ENCODE measurements around the gene BRME1. TPM values are rescaled to one million over a fixed set of nuclear protein-coding genes. Genes with fewer than 3 reads are reported as not detected.

Gene BRME1
- total and polyA plus RNA-seq, 2 donors from 2014 or later, result 1.5 to 1.8 TPM

DNA sequence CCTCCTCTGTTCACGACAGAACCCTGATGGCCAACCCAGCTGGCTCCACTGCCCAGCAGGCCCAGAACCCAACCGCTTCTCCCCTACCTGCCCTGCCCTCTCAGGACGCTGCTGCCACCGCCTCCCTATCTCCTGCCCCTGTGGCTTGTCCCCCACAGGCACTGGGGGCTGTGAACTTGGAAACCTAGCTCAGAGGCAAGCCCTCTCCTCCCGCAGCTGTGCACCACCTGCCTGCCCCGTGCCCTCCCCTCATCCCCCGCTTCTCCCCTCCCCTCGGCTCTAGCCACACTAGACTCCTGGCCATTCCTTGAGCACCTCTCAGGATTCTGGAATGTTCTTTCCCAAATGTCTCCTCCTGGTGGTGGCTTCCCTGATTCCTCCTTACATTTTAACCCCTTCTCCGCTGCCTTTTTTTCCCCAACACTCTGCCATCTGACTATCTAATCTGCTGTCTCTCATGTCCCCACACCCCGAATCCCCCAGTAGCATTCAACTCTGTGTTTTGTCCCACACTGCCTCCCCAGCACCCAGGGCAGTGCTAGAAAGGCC lies 22.3 kb downstream of the BRME1 start:
- Histone ChIP-seq H3K36me3 (ENCODE audit: control insufficient read depth in 2 of 3, insufficient read depth in 3 of 3, low read length in 3 of 3) (no peaks in the 10 kb centered on the region), H3K27ac (ENCODE audit: low read depth in 2 of 2, low read length in 2 of 2) (no peak overlapping the region), H3K9ac (ENCODE audit: low read length in 3 of 3) (no peak overlapping the region), H3K4me1 (ENCODE audit: control insufficient read depth in 2 of 3, insufficient read depth in 2 of 3, low read depth in 1 of 3, low read length in 3 of 3) (peaks cover 0 to 13% (median 0%) of the 10 kb centered on the region in 3 donors), H3K27me3 (ENCODE audit: control insufficient read depth, insufficient read depth, low read length) (no peaks in the 10 kb centered on the region), H3K4me3 (ENCODE audit: low read length in 3 of 3) (no peak overlapping the region), H3K9me3 (ENCODE audit: control insufficient read depth in 2 of 3, insufficient read depth in 1 of 3, low read length in 3 of 3) (no peaks in the 10 kb centered on the region)
- FAIRE-seq (no peak), DNase-seq (no peak)
- no peak for TF ChIP-seq CTCF (IDR thresholded peaks at IDR 0.05; ENCODE audit: borderline replicate concordance, extremely low read depth, insufficient read depth)
- intact Hi-C loops (cut with DNase I), result loop anchor here (10.0 kb wide), 1 partner anchor 171 kb away; no protein-coding TSS in a partner anchor

DNA sequence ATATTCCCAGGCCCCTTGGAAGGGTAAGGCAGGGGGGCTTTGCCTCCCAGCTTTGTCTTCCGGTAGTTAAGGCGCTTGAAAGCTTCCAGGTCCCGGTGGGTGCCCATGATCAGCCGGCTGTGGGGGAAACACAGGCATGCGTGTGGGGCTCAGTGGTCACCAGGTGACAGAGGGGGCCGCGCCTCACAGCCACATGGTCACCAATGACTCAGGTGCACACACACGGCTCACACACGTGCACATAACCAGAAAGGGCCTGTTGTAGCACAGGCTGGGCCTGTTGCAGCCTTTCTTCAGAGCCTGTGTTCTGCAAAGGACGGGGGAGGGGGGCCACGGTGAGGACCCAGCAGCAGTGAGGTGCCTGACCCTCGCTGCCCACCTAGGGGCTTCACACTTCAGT lies 23.1 kb downstream of the BRME1 start:
- H3K4me1 ChIP-seq (ENCODE audit: control insufficient read depth in 2 of 3, insufficient read depth in 2 of 3, low read depth in 1 of 3, low read length in 3 of 3), result peaks cover 0 to 13% (median 0%) of the 10 kb centered on the region in 3 donors
- no peaks in the 10 kb centered on the region for H3K9me3 ChIP-seq (ENCODE audit: control insufficient read depth in 2 of 3, insufficient read depth in 1 of 3, low read length in 3 of 3)
- TF ChIP-seq CTCF (IDR thresholded peaks at IDR 0.05; ENCODE audit: borderline replicate concordance, extremely low read depth, insufficient read depth), result no peak
- H3K27ac ChIP-seq (ENCODE audit: low read depth in 2 of 2, low read length in 2 of 2), result no peak overlapping the region
- H3K9ac ChIP-seq (ENCODE audit: low read length in 3 of 3), result no peak overlapping the region
- no peak overlapping the region for H3K4me3 ChIP-seq (ENCODE audit: low read length in 3 of 3)
- FAIRE-seq, result no peak
- H3K27me3 ChIP-seq (ENCODE audit: control insufficient read depth, insufficient read depth, low read length), result no peaks in the 10 kb centered on the region
- intact Hi-C loops (cut with DNase I), result loop anchor here (10.0 kb wide), 1 partner anchor 172 kb away; no protein-coding TSS in a partner anchor
- DNase-seq, result no peak
- H3K36me3 ChIP-seq (ENCODE audit: control insufficient read depth in 2 of 3, insufficient read depth in 3 of 3, low read length in 3 of 3), result no peaks in the 10 kb centered on the region

DNA sequence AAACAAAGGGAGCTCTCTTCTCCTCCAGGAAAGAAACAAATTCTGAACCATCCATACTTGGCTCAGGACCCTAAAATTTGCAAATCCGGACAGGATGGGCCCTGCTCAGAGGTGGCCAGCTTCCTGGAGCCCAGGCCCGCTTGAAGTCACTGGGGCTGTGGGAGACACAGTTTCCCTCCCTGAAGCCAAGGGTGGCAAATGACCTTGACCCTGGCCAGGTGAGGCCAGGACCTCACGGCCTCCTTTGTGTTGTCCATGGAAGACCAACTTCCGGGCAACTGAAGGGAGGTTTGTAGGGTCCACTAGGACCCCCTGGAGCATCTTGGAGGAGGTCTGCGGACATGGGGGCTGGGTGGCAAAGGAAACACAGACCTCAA lies 23.5 kb downstream of the BRME1 start:
- Histone ChIP-seq H3K27me3 (ENCODE audit: control insufficient read depth, insufficient read depth, low read length) (no peaks in the 10 kb centered on the region), H3K4me1 (ENCODE audit: control insufficient read depth in 2 of 3, insufficient read depth in 2 of 3, low read depth in 1 of 3, low read length in 3 of 3) (peaks cover 0 to 13% (median 0%) of the 10 kb centered on the region in 3 donors), H3K9ac (ENCODE audit: low read length in 3 of 3) (no peak overlapping the region), H3K27ac (ENCODE audit: low read depth in 2 of 2, low read length in 2 of 2) (no peak overlapping the region), H3K9me3 (ENCODE audit: control insufficient read depth in 2 of 3, insufficient read depth in 1 of 3, low read length in 3 of 3) (no peaks in the 10 kb centered on the region), H3K4me3 (ENCODE audit: low read length in 3 of 3) (no peak overlapping the region), H3K36me3 (ENCODE audit: control insufficient read depth in 2 of 3, insufficient read depth in 3 of 3, low read length in 3 of 3) (no peaks in the 10 kb centered on the region)
- TF ChIP-seq CTCF (IDR thresholded peaks at IDR 0.05; ENCODE audit: borderline replicate concordance, extremely low read depth, insufficient read depth), result no peak
- FAIRE-seq (no peak), DNase-seq (no peak)
- intact Hi-C loops (cut with DNase I), result loop anchor here (10.0 kb wide), 1 partner anchor 172 kb away; no protein-coding TSS in a partner anchor
